GM19025 (cell line): ENCODE results near the gene MRPL47.
A peak's percentile ranks its signal among the peaks of the same experiment; 100 is the strongest.
"Not testable (repeated sequence)": the region's sequence is repeated elsewhere in the genome, so short reads cannot be mapped to it uniquely, and the experiment has no call there.

Experiments used
- ATAC-seq: cut with Tn5 transposase; IDR thresholded peaks from one replicate; pipeline ENCODE4 v1.9.1; 2021; ENCODE audit warnings: mild to moderate bottlenecking, low read depth, moderate library complexity; ENCODE audit not compliant: unreplicated experiment

Gene MRPL47

GRCh38 chr3:179604321-179605078, at the start of gene MRPL47, which contains the start of gene NDUFB5:
Gene MRPL47, minus strand, starts transcription at chr3:179604638. Its CDS starts 14 bp downstream, at chr3:179604624.
Gene NDUFB5, plus strand, starts transcription at chr3:179604794. Its CDS starts 22 bp downstream, at chr3:179604816.
- ATAC-seq: peak; percentile 97

GRCh38 chr3:179653096-179653797, 48.8 kb upstream of the MRPL47 start:
- peak; percentile 62 for ATAC-seq

GRCh38 chr3:179652447-179653095, 48.1 kb upstream of the MRPL47 start, which contains the start of gene USP13:
Gene USP13, plus strand, starts transcription at chr3:179653040. Its CDS starts 186 bp downstream, at chr3:179653226.
- ATAC-seq: peak; percentile 65

GRCh38 chr3:179651687-179652446, 47.4 kb upstream of the MRPL47 start:
- no peak for ATAC-seq

- ATAC-seq: no peak
These were observed 41.7 kb upstream of the MRPL47 start for GRCh38 chr3:179646177-179646576.

- not testable (repeated sequence) for ATAC-seq
These were observed 39.4 kb upstream of the MRPL47 start for GRCh38 chr3:179643837-179644236.

- ATAC-seq: no peak
These were observed 38.4 kb upstream of the MRPL47 start for GRCh38 chr3:179642871-179643270.

GRCh38 chr3:179640469-179640868, 36.0 kb upstream of the MRPL47 start:
- ATAC-seq: no peak

- no peak for ATAC-seq
These were observed 26.5 kb upstream of the MRPL47 start for GRCh38 chr3:179630753-179631451.

- ATAC-seq: no peak
These were observed 20.0 kb upstream of the MRPL47 start for GRCh38 chr3:179624451-179624850.

GRCh38 chr3:179622023-179622422, 17.6 kb upstream of the MRPL47 start:
- ATAC-seq: no peak

- no peak for ATAC-seq
These were observed 11.2 kb upstream of the MRPL47 start for GRCh38 chr3:179615458-179616173.

- no peak for ATAC-seq
These were observed 9.4 kb upstream of the MRPL47 start for GRCh38 chr3:179613807-179614206.

- ATAC-seq: no peak
These were observed 5.6 kb upstream of the MRPL47 start for GRCh38 chr3:179610066-179610465.

- ATAC-seq: peak; percentile 37
These were observed 4.7 kb upstream of the MRPL47 start for GRCh38 chr3:179608931-179609720.

- ATAC-seq: no peak
These were observed 2.2 kb upstream of the MRPL47 start for GRCh38 chr3:179606534-179607085.

GRCh38 chr3:179603831-179604230, 607 bp downstream of the MRPL47 start:
- ATAC-seq: no peak

GRCh38 chr3:179603321-179603720, 1.1 kb downstream of the MRPL47 start:
- ATAC-seq: no peak
